Measurements from ENCODE around the gene PRLH.

The PRLH gene

GRCh38 chr2:237566401-237567235, at the start of gene PRLH:
Gene PRLH (plus strand): TSS chr2:237566574. CDS start chr2:237566574, 0 bp downstream.
- Mint-ChIP-seq H3K4me1 (peaks cover under 1% of the 10 kb centered on the region in 2 donors), H3K36me3 (no peaks in the 10 kb centered on the region), H3K9me3 (peaks cover 0 to 3% of the 10 kb centered on the region in 2 donors), H3K27me3 (peaks cover 27 to 35% of the 10 kb centered on the region in 2 donors), H3K4me3 (no peak within 1 kb of the TSS), H3K27ac (no peak within 1 kb of the TSS)
- DNase-seq = no peak
- no peak for ATAC-seq (replicated peaks)

GRCh38 chr2:237517163-237517562, 49.2 kb upstream of the PRLH start:
- ATAC-seq (replicated peaks) = no peak
- H3K4me1 Mint-ChIP-seq = no peaks in the 10 kb centered on the region

GRCh38 chr2:237517990-237518389, 48.4 kb upstream of the PRLH start:
- DNase-seq = no peak
- Mint-ChIP-seq H3K36me3 (no peaks in the 10 kb centered on the region), H3K27me3 (peaks cover 3 to 9% of the 10 kb centered on the region in 2 donors), H3K27ac (no peak overlapping the region), H3K4me1 (no peaks in the 10 kb centered on the region), H3K4me3 (no peak overlapping the region), H3K9me3 (peaks cover 3 to 5% of the 10 kb centered on the region in 2 donors)
- no peak for ATAC-seq (replicated peaks)

More at GRCh38 chr2:237517163-237517562, 49.2 kb upstream of the PRLH start:
- Mint-ChIP-seq H3K36me3 (no peaks in the 10 kb centered on the region), H3K4me3 (no peak overlapping the region), H3K27me3 (peaks cover 3 to 9% of the 10 kb centered on the region in 2 donors), H3K9me3 (peaks cover 3 to 5% of the 10 kb centered on the region in 2 donors), H3K27ac (no peak overlapping the region)
- no peak for DNase-seq

DNA sequence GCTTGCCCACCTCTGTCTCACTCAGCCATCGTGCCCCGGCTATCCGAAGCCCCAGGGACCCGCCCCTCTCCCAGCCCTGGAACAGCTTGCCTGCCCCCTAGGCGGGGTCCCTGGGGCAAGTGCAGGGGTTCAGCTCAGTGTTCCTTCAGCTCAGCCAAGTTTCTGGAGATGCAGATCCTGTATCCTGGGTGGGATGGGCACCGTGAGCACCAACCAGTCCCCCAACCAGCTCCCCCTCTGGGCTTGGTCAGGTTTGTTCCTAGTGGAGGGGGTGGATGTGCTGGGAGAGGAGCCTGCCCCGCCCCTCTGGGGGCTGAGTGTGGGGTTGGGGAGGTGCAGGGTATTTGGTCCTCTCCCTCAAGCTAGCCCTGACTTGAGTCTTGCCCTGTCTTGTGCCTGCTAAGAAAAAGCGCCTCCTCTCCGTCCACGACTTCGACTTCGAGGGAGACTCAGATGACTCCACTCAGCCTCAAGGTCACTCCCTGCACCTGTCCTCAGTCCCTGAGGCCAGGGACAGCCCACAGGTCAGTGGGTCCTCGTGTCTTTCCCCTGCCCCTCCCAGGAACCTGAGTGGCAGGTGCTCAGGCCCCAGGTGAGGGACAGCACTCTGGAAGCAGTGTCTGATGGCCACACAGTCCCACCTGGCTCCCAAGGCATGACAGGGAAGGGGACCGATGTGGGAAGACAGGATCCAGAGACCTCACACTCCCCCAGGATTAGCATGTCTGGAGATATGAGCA, 46.7 kb upstream of the PRLH start:
- no peaks in the 10 kb centered on the region for H3K36me3 Mint-ChIP-seq
- H3K27me3 Mint-ChIP-seq = peaks cover 3 to 9% of the 10 kb centered on the region in 2 donors
- H3K4me3 Mint-ChIP-seq = no peak overlapping the region
- H3K4me1 Mint-ChIP-seq = no peaks in the 10 kb centered on the region
- DNase-seq = no peak
- H3K9me3 Mint-ChIP-seq = peaks cover 3 to 5% of the 10 kb centered on the region in 2 donors
- no peak overlapping the region for H3K27ac Mint-ChIP-seq
- ATAC-seq (replicated peaks) = no peak

- Mint-ChIP-seq H3K27me3 (peaks cover 3 to 9% of the 10 kb centered on the region in 2 donors), H3K4me3 (no peak overlapping the region), H3K27ac (no peak overlapping the region), H3K4me1 (no peaks in the 10 kb centered on the region), H3K36me3 (no peaks in the 10 kb centered on the region), H3K9me3 (peaks cover 3 to 5% of the 10 kb centered on the region in 2 donors)
- ATAC-seq (replicated peaks) (no peak), DNase-seq (no peak)
Measured at GRCh38 chr2:237520290-237520689, 46.1 kb upstream of the PRLH start.

DNA sequence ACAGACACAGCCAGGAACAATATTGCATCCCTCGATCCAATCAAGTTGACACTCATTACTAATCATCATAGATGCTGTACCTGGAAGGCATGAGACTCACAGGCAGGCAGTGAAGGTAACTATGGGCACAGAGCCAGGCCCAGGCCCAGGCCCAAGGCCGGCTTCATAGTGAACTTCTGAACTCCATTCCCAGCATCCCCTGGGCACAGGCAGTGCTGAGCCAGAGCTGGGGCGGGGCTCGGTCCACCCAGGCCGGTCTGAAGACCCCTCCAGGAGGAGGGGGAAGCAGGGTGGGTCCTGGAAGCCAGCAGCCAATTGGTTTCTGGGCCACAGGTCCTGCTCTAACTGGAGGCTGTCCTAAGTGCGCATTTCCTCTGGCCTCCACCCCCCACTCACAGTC, 41.7 kb upstream of the PRLH start:
- Mint-ChIP-seq H3K9me3 (no peaks in the 10 kb centered on the region), H3K27me3 (no peaks in the 10 kb centered on the region), H3K27ac (no peak overlapping the region), H3K4me3 (no peak overlapping the region), H3K36me3 (no peaks in the 10 kb centered on the region), H3K4me1 (peaks cover 0 to 5% of the 10 kb centered on the region in 2 donors)
- no peak for ATAC-seq (replicated peaks)
- no peak for DNase-seq

DNA sequence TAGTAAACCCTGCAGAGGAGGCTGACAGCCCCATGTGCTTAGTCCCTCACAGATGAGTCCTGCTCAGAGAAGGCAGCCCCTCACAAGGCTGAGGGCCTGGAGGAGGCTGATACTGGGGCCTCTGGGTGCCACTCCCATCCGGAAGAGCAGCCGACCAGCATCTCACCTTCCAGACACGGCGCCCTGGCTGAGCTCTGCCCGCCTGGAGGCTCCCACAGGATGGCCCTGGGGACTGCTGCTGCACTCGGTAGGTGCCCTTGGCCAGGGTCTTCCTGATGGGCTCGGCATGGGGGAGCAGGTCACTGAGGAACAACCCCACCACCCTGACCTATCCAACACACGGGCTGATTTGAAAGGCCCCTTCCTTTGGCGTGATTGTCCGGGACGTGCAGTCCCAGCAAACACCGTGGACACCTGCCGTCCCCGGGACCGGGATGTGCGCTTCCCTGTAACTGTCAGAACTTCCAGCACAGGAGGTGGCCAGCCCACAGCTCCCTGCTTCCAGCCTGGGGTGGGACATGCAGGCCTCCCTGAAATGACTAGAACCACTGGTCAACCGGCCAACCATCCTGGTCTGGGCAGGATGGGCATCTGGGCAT, 40.7 kb upstream of the PRLH start:
- no peak overlapping the region for H3K4me3 Mint-ChIP-seq
- no peak for ATAC-seq (replicated peaks)
- no peaks in the 10 kb centered on the region for H3K27me3 Mint-ChIP-seq
- no peak for DNase-seq
- no peak overlapping the region for H3K27ac Mint-ChIP-seq
- H3K4me1 Mint-ChIP-seq = peaks cover 0 to 14% of the 10 kb centered on the region in 2 donors
- no peaks in the 10 kb centered on the region for H3K36me3 Mint-ChIP-seq
- H3K9me3 Mint-ChIP-seq = no peaks in the 10 kb centered on the region

- no peak for DNase-seq
- H3K27ac Mint-ChIP-seq = no peak overlapping the region
- H3K9me3 Mint-ChIP-seq = no peaks in the 10 kb centered on the region
- no peak overlapping the region for H3K4me3 Mint-ChIP-seq
- no peak for ATAC-seq (replicated peaks)
- no peaks in the 10 kb centered on the region for H3K36me3 Mint-ChIP-seq
- no peaks in the 10 kb centered on the region for H3K27me3 Mint-ChIP-seq
- peaks cover 0 to 14% of the 10 kb centered on the region in 2 donors for H3K4me1 Mint-ChIP-seq
Measured at GRCh38 chr2:237527233-237527632, 39.1 kb upstream of the PRLH start.

DNA sequence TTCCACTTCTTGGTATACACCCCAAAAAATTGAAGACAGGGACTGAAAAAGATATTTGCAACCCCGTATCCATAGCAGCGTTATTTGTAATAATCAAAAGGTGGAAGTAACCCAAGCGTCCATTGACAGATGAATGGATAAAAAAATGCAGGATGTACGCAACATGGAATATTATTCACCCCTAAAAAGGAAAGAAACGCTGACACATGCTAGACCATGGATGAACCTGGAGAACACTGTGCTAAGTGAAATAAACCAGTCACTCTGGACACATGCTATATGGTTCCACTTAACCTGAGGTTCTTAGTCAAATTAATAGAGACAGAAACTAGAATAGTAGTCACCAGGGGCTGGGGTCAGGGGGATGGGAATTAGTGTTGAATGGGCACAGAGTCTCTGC, 38.6 kb upstream of the PRLH start:
- Mint-ChIP-seq H3K4me1 (peaks cover 0 to 14% of the 10 kb centered on the region in 2 donors), H3K36me3 (no peaks in the 10 kb centered on the region), H3K4me3 (no peak overlapping the region), H3K9me3 (no peaks in the 10 kb centered on the region), H3K27ac (no peak overlapping the region), H3K27me3 (no peaks in the 10 kb centered on the region)
- no peak for DNase-seq
- ATAC-seq (replicated peaks) = no peak

- Mint-ChIP-seq H3K36me3 (no peaks in the 10 kb centered on the region), H3K4me1 (peaks cover 0 to 14% of the 10 kb centered on the region in 2 donors), H3K9me3 (no peaks in the 10 kb centered on the region), H3K27ac (no peak overlapping the region), H3K4me3 (no peak overlapping the region), H3K27me3 (peaks cover 0 to 5% of the 10 kb centered on the region in 2 donors)
- DNase-seq = no peak
- peak; percentile 82 to 87 for ATAC-seq (replicated peaks)
Measured at GRCh38 chr2:237529452-237530402, 36.6 kb upstream of the PRLH start.

- H3K4me3 Mint-ChIP-seq = no peak overlapping the region
Measured at GRCh38 chr2:237530472-237531433, 35.6 kb upstream of the PRLH start.

GRCh38 chr2:237532160-237532559, 34.2 kb upstream of the PRLH start:
- Mint-ChIP-seq H3K27ac (no peak overlapping the region), H3K27me3 (peaks cover 5 to 6% of the 10 kb centered on the region in 2 donors), H3K4me3 (no peak overlapping the region), H3K36me3 (no peaks in the 10 kb centered on the region), H3K4me1 (peaks cover 0 to 14% of the 10 kb centered on the region in 2 donors), H3K9me3 (no peaks in the 10 kb centered on the region)
- ATAC-seq (replicated peaks) (no peak), DNase-seq (no peak)

More at GRCh38 chr2:237530472-237531433, 35.6 kb upstream of the PRLH start:
- Mint-ChIP-seq H3K27me3 (peaks cover 0 to 5% of the 10 kb centered on the region in 2 donors), H3K27ac (no peak overlapping the region), H3K4me1 (peaks cover 0 to 14% of the 10 kb centered on the region in 2 donors), H3K9me3 (no peaks in the 10 kb centered on the region), H3K36me3 (no peaks in the 10 kb centered on the region)
- ATAC-seq (replicated peaks) = no peak
- DNase-seq = no peak
